Small intestine (tissue), 7 donors: ENCODE data around the gene B4GALNT3. TPM values are rescaled to one million over a fixed set of nuclear protein-coding genes. Genes with fewer than 3 reads are reported as not detected.
"Not testable (repeated sequence)": the region's sequence is repeated elsewhere in the genome, so short reads cannot be mapped to it uniquely, and the experiment has no call there.

Experiments
- DNase-seq, 2 donors: peaks; one replicate each; pipeline versions ENCODE4 v3.0.0 to v3.0.0-alpha.2; 2013
- FAIRE-seq: peaks from 2 replicates; lab custom pipeline; 2012; peaks lifted over from hg19 to GRCh38; lab: Jason Lieb, UNC
- H3K27ac ChIP-seq, 3 donors: one replicate each; pipeline ENCODE4 v1.5.1; 2013; ENCODE audit warnings: low read length in 2 of 3, mild to moderate bottlenecking in 2 of 3, control low read depth in 1 of 3, inconsistent platforms in 1 of 3, low read depth in 1 of 3, moderate library complexity in 1 of 3
- H3K27me3 ChIP-seq, 3 donors: one replicate each; pipeline ENCODE4 v1.6.1; 2013; ENCODE audit warnings: low read length in 3 of 3, inconsistent platforms in 1 of 3; ENCODE audit not compliant: control insufficient read depth in 3 of 3, insufficient read depth in 3 of 3
- H3K36me3 ChIP-seq, 3 donors: one replicate each; pipeline ENCODE4 v1.6.1; 2013; ENCODE audit warnings: low read length in 3 of 3, inconsistent platforms in 1 of 3, low read depth in 1 of 3, mild to moderate bottlenecking in 1 of 3, moderate library complexity in 1 of 3; ENCODE audit not compliant: control insufficient read depth in 3 of 3, insufficient read depth in 2 of 3
- H3K4me1 ChIP-seq, 3 donors: one replicate each; pipeline ENCODE4 v1.6.1; 2013; ENCODE audit warnings: low read length in 2 of 3, inconsistent platforms in 1 of 3, low read depth in 1 of 3, mild to moderate bottlenecking in 1 of 3, moderate library complexity in 1 of 3; ENCODE audit not compliant: control insufficient read depth in 3 of 3, insufficient read depth in 2 of 3
- H3K4me3 ChIP-seq, 3 donors: one replicate each; pipeline ENCODE4 v1.5.1; 2013; ENCODE audit warnings: low read length in 3 of 3, control low read depth in 1 of 3, inconsistent platforms in 1 of 3, low read depth in 1 of 3, mild to moderate bottlenecking in 1 of 3, moderate library complexity in 1 of 3
- H3K9me3 ChIP-seq, 2 donors: one replicate each; pipeline ENCODE4 v1.6.1; 2013; ENCODE audit warnings: low read depth in 1 of 2, low read length in 1 of 2; ENCODE audit not compliant: control insufficient read depth in 2 of 2, insufficient read depth in 1 of 2
- WGBS, 3 donors: extraction: QIAGEN DNeasy Blood & Tissue Kit; methylation state at CpG; one replicate each; pipeline ENCODE4 v1.1.7; 2013; 5-methylcytosine and 5-hydroxymethylcytosine counted together
- polyA plus RNA-seq, 4 donors: library from polyadenylated mRNA; stranded (reverse) in 3 of 4; unstranded in 1 of 4; fragments of 200-250 nt in 3 of 4; fragments of 120-200 nt in 1 of 4; gene quantifications; one replicate each; pipeline versions ENCODE4 v1.2.1 to v1.2.3, GENCODE V29; 2013
- donor health status: healthy with polysubstance abuse.
- donor health status: control.
- donor health status: control.
- donor health status: Bipolar disorder and iron deficiency.
- donor health status: healthy.

Gene B4GALNT3
- polyA plus RNA-seq, 4 donors = 0.45 to 6.6 (median 2.9) TPM; not detected in 1

DNA sequence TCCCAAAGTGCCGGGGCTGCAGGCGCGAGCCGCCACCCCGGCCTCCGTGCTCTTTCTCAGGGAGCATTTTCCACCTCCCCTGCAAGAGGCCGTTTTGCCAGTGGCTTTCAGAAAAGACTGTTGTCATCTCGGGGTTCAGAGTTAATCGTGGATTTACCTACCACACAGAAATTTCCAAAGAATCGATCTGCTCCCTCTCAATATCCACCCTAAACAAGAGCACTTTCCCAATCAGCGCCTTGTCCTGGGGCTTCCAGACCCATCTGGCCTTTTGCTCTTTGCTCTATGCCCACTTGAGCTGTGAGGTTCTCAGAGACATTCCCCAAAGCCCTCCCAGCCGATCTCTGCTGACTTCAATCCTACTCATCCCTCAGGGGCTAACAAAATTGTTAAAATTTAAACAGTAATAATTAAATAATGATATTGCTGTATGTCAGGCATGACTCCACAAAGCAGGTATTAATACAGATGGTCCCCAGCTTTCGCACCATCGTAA is 116.9 kb downstream of the B4GALNT3 start:
- H3K27ac ChIP-seq = no peak overlapping the region
- FAIRE-seq (no peak), DNase-seq (no peak)
- H3K4me3 ChIP-seq = peak overlapping the region in 1 of 3 donors; percentile 9
- H3K4me1 ChIP-seq = peaks cover 0 to 9% (median 0%) of the 10 kb centered on the region in 3 donors
- no peaks in the 10 kb centered on the region for H3K27me3 ChIP-seq
- no peaks in the 10 kb centered on the region for H3K36me3 ChIP-seq
- H3K9me3 ChIP-seq = peaks cover 0 to 5% of the 10 kb centered on the region in 2 donors
- WGBS, 3 donors = 87 to 92% (median 91%) methylated on average over 14 of the region's 14 CpGs

DNA sequence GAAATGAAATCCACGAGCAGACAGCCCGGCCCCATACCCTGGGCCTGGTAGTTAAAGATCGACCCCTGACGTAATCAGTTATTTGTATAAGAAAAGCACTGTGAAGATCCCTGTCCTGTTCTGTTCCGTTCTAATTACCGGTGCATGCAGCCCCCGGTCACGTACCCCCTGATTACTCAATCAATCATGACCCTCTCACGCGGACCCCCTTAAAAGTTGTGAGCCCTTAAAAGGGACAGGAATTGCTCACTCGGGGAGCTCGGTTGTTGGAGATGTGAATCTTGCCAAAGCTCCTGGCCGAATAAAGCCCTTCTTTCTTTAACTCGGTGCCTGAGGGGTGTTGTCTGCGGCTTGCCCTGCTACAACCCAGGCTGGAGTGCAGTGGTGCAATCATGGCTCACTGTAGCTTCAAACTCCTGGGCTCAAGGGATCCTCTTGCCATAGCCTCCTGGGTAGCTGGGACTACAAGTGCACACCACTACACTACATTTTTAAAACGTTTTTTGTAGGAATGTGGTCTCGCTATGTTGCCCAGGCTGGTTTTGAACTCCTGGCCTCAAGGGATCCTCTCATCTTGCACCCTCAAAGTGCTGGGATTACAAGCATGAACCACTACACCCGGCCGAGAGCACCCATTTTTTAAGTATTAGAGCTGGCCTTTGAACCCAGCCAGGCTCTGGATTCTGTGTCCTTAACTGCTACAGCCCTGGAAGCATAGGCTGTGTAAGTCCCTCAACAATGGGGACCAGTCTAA is 118.4 kb downstream of the B4GALNT3 start:
- not testable (repeated sequence) for H3K9me3 ChIP-seq, H3K4me3 ChIP-seq, H3K27ac ChIP-seq, DNase-seq, FAIRE-seq, H3K27me3 ChIP-seq, H3K36me3 ChIP-seq
- H3K4me1 ChIP-seq = peaks cover 0 to 12% (median 0%) of the 10 kb centered on the region in 3 donors
- 80 to 86% (median 84%) methylated on average over 19 of the region's 19 CpGs for WGBS, 3 donors

DNA sequence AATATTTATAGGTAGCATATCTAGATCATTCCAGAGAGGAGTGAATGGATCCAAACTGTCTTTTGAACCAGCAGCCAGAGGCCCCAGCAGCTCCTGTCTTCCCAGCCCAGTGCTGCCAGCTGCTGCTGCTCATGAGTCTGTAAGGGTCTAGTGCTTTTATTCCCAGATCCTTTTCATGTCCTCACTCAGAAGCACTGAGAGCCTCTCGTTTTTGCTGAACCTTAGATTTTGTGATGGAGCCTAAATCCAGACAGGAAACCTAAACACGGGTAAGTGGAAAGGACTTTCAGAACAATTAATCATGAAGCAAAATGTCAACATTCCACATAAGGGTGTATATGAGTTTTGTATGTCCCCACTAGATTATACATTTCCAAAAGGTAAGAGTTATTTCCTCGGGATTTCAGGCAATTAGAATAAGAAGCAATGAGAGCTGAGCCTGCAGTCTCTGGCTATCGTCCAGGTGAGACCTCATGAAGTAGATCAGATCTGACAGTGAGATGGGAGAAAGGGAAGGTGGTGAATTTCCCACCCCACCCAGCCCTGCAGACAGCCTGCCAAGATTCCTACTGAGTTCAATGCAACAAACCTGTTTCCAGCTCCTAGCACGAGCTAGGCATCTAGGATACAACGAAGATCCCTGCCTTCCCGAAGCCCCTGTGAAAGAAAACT is 119.1 kb downstream of the B4GALNT3 start:
- H3K4me3 ChIP-seq = no peak overlapping the region
- FAIRE-seq (no peak), DNase-seq (no peak)
- H3K9me3 ChIP-seq = peaks cover 0 to 5% of the 10 kb centered on the region in 2 donors
- peaks cover 0 to 16% (median 0%) of the 10 kb centered on the region in 3 donors for H3K4me1 ChIP-seq
- no peaks in the 10 kb centered on the region for H3K36me3 ChIP-seq
- WGBS, 3 donors = 62 to 69% (median 63%) methylated on average over 7 of the region's 7 CpGs
- no peak overlapping the region for H3K27ac ChIP-seq
- H3K27me3 ChIP-seq = no peaks in the 10 kb centered on the region

DNA sequence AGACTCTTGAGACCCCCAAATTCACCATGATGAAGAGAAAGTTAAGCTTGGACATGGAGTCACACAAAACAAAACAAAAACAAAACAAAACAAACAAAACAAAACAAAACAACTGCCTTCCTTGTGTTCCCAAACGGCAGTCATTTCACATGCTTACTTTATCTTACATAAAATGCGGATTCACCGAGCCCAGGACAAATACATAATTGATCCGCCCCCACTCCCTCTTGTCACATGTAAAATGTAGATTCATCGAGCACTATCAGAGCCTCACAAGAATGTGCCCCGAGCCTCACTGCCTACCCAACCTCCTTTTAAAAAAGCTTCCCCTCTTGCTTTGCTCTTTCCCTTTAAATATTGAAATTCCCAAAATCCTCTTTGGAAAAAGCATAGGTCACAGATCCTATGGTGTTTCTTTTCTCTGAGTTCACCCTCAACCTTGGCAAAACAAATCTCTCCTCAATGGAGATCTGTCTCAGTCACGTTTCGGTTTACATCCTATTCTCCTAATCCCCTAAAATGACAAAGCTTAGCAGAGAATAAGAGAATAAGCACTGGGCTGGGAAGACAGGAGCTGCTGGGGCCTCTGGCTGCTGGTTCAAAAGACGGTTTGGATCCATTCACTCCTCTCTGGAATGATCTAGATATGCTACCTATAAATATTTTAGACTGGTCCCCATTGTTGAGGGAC is 119.8 kb downstream of the B4GALNT3 start:
- no peaks in the 10 kb centered on the region for H3K27me3 ChIP-seq
- H3K4me1 ChIP-seq = peaks cover 0 to 16% (median 0%) of the 10 kb centered on the region in 3 donors
- no peak overlapping the region for H3K4me3 ChIP-seq
- no peaks in the 10 kb centered on the region for H3K36me3 ChIP-seq
- WGBS, 3 donors = 80 to 86% (median 81%) methylated on average over 9 of the region's 9 CpGs
- FAIRE-seq (no peak), DNase-seq (no peak)
- H3K27ac ChIP-seq = no peak overlapping the region
- H3K9me3 ChIP-seq = peaks cover 0 to under 1% of the 10 kb centered on the region in 2 donors

DNA sequence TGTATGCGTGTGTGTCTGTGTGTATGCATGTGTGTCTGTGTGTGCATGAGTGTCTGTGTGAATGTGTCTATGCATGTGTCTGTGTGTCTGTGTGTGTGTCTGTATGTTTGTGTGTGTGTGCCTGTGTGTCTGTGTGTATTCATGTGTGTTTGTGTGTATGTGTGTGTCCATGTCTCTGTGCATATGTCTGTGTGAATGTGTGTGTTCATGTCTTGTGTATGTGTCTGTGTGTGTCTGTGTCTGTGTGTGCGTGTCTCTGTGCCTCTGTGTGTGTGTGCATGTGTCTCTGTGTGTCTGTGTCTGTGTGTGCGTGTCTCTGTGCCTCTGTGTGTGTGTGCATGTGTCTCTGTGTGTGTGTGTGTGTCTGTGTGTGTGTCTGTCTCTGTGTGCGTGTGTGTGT is 121.1 kb downstream of the B4GALNT3 start:
- DNase-seq (no peak), FAIRE-seq (no peak)
- no peaks in the 10 kb centered on the region for H3K27me3 ChIP-seq
- H3K9me3 ChIP-seq = no peaks in the 10 kb centered on the region
- no peaks in the 10 kb centered on the region for H3K36me3 ChIP-seq
- H3K4me1 ChIP-seq = peaks cover 0 to 14% (median 0%) of the 10 kb centered on the region in 3 donors
- 94 to 97% (median 96%) methylated on average over 4 of the region's 4 CpGs for WGBS, 3 donors
- no peak overlapping the region for H3K4me3 ChIP-seq
- H3K27ac ChIP-seq = no peak overlapping the region

DNA sequence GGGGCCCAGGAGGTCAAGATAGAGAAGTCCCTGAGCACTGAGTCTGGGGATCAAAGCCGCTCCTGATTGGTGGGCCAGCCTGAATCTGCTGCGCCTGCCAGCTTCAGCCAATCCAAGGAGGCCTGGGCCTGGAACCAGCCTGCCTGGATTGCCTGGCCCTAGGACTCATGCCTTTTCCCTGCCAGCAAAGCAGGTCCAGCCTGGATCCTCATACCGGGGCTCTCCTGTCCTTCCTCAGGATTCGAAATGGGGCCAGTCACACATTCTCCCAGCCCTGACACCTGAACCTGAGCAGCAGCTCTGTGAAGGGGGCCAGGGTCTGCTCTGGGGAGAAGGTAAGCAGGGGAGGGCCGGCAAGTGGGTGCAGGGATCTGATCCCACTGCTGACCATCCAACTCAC is 121.6 kb downstream of the B4GALNT3 start:
- WGBS, 3 donors = 97 to 100% (median 97%) methylated on average over 5 of the region's 5 CpGs
- Histone ChIP-seq H3K4me3 (no peak overlapping the region), H3K9me3 (no peaks in the 10 kb centered on the region), H3K4me1 (peaks cover 0 to 10% (median 0%) of the 10 kb centered on the region in 3 donors), H3K27ac (no peak overlapping the region), H3K27me3 (no peaks in the 10 kb centered on the region), H3K36me3 (no peaks in the 10 kb centered on the region)
- FAIRE-seq (no peak), DNase-seq (no peak)

DNA sequence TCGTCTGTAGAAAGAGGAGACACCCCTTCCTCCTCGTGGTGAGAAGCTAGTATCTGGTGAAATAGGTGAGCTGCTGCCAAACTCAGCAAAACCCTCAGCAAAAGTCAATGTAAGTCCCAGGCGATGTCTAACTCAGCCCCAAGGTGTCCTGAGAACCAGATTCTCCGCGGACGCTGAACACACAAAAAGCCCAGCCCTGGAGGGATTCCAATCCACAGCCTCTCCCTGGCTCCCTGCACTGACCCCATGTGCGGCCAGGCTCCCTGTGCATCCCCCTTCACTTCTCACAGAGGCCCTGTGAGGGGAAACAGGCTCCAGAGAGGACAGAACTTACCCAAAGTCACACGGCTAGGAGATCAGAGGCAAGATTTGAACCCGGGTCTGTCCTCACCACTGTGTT is 122.0 kb downstream of the B4GALNT3 start:
- FAIRE-seq (no peak), DNase-seq (no peak)
- no peaks in the 10 kb centered on the region for H3K36me3 ChIP-seq
- H3K4me1 ChIP-seq = peaks cover 0 to 7% (median 0%) of the 10 kb centered on the region in 3 donors
- H3K27ac ChIP-seq = no peak overlapping the region
- no peaks in the 10 kb centered on the region for H3K9me3 ChIP-seq
- no peak overlapping the region for H3K4me3 ChIP-seq
- 88 to 93% (median 91%) methylated on average over 9 of the region's 9 CpGs for WGBS, 3 donors
- H3K27me3 ChIP-seq = no peaks in the 10 kb centered on the region

DNA sequence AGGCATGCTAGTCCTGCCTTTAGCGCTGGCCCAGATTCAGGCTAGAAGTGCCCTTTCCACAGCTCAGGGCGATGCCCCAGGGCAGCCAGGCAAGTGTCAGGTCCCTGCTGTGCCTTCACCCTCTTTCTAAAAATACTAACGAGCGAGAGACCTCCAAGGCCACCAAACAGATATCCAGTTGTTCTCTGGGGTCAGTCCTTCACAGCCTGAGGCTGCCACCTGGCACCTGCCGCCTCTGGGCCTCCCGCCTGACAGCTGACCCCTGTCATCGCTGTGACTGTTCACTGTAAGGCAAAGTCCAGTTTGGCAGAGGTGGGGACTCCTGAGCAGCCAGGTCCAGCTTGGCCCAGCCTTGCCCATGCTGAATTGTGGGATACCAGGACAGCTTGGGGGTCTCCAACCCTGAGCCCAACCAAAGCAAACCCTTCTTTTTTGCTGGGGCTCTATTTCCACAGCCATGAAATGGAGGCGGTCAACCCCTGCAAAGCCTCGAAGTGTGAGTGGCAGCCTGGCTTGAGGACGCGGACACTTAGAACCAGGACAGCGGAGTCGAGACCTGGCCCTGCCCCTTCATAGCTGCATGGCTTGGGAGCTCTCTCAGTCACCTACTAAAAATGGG is 123.6 kb downstream of the B4GALNT3 start:
- 38 to 66% (median 62%) methylated on average over 13 of the region's 13 CpGs for WGBS, 3 donors
- Histone ChIP-seq H3K9me3 (no peaks in the 10 kb centered on the region), H3K4me3 (no peak overlapping the region), H3K27me3 (no peaks in the 10 kb centered on the region), H3K27ac (no peak overlapping the region), H3K4me1 (peaks cover 0 to 7% (median 0%) of the 10 kb centered on the region in 3 donors), H3K36me3 (no peaks in the 10 kb centered on the region)
- FAIRE-seq (no peak), DNase-seq (peak; percentile 55 to 56)
